Measurements from ENCODE around the gene HRC.

DNA sequence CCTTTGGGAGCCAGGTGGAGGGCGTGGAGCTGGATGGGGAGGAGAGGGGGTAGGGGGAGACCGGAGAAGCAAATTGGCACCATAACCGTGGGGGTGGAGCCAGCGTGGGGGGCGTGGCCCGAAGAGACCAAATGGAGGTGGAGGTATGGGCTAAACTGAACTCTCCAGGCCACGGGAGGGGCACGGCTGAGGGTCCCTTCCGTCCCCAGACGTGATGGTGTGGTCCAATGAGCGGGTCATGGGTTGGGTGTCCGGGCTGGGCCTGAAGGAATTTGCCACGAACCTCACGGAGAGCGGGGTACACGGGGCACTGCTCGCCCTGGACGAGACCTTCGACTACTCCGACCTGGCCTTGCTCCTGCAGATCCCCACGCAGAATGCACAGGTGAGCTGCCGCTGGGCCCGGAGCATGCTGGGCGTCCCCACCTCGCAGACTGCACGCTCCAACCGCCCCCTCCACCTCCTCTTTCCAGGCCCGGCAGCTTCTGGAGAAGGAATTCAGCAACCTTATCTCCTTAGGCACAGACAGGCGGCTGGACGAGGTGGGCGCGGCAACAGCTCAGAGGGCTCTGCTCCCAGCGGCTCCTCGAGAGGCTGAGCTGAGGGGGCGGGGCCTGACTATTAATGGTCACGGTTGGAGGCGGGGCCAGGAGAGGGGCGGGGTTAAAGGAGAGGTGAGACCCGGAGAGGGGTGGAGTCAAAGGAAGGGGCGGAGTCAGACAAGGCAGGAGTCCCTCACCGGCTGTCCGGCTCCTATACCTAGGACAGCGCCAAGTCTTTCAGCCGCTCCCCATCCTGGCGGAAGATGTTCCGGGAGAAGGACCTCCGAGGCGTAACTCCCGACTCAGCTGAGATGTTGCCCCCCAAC is 6.2 kb downstream of the HRC start:
- TF ChIP-seq, protein P1, sequence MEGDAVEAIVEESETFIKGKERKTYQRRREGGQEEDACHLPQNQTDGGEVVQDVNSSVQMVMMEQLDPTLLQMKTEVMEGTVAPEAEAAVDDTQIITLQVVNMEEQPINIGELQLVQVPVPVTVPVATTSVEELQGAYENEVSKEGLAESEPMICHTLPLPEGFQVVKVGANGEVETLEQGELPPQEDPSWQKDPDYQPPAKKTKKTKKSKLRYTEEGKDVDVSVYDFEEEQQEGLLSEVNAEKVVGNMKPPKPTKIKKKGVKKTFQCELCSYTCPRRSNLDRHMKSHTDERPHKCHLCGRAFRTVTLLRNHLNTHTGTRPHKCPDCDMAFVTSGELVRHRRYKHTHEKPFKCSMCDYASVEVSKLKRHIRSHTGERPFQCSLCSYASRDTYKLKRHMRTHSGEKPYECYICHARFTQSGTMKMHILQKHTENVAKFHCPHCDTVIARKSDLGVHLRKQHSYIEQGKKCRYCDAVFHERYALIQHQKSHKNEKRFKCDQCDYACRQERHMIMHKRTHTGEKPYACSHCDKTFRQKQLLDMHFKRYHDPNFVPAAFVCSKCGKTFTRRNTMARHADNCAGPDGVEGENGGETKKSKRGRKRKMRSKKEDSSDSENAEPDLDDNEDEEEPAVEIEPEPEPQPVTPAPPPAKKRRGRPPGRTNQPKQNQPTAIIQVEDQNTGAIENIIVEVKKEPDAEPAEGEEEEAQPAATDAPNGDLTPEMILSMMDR (IDR thresholded peaks at IDR 0.05) = no peak
- no peak for TF ChIP-seq POLR2A (IDR thresholded peaks at IDR 0.05)

Data from suprapubic skin (tissue), 3 donors.